Retinal pigment epithelial cell (primary cell): ENCODE results near the gene ADGRD1.

Experiments
- DNase-seq: peaks from one replicate; pipeline ENCODE4 v3.0.0-alpha.2; 2010; ENCODE audit warnings: low read depth
- H3K4me3 ChIP-seq: 2 replicates; pipeline ENCODE4 v1.5.1; 2011; ENCODE audit warnings: mild to moderate bottlenecking, low read length, control low read depth, moderate library complexity
- CTCF ChIP-seq: conservative IDR thresholded peaks from 2 replicates; pipeline ENCODE4 v1.5.1; 2011; ENCODE audit warnings: low read depth, low read length, control low read depth, inconsistent platforms

Gene ADGRD1

GRCh38 chr12:131054345-131055092 lies 100.8 kb downstream of the ADGRD1 start:
- no peak for DNase-seq
- no peak for TF ChIP-seq CTCF

GRCh38 chr12:131055093-131055465 lies 101.4 kb downstream of the ADGRD1 start:
- TF ChIP-seq CTCF, result no peak
- no peak for DNase-seq
- H3K4me3 ChIP-seq, result no peak overlapping the region

More at GRCh38 chr12:131054345-131055092, 100.8 kb downstream of the ADGRD1 start:
- H3K4me3 ChIP-seq, result no peak overlapping the region

- no peak overlapping the region for H3K4me3 ChIP-seq
- no peak for TF ChIP-seq CTCF
- DNase-seq, result no peak
Observed at GRCh38 chr12:131055596-131056233, 102.0 kb downstream of the ADGRD1 start.

GRCh38 chr12:131056626-131057025 lies 102.9 kb downstream of the ADGRD1 start:
- no peak for DNase-seq
- no peak overlapping the region for H3K4me3 ChIP-seq
- TF ChIP-seq CTCF, result no peak

- TF ChIP-seq CTCF, result no peak
- no peak for DNase-seq
- no peak overlapping the region for H3K4me3 ChIP-seq
Observed at GRCh38 chr12:131057211-131057721, 103.6 kb downstream of the ADGRD1 start.

- no peak overlapping the region for H3K4me3 ChIP-seq
- DNase-seq, result no peak
- no peak for TF ChIP-seq CTCF
Observed at GRCh38 chr12:131057722-131058515, 104.2 kb downstream of the ADGRD1 start.
